ENCODE results near the gene RIPOR3. TPM values are rescaled to one million over a fixed set of nuclear protein-coding genes. Genes with fewer than 3 reads are reported as not detected.
"Not testable (repeated sequence)": the region's sequence is repeated elsewhere in the genome, so short reads cannot be mapped to it uniquely, and the experiment has no call there.

Gene RIPOR3
- total RNA-seq, 1 donor from 2014 or later, result not detected

DNA sequence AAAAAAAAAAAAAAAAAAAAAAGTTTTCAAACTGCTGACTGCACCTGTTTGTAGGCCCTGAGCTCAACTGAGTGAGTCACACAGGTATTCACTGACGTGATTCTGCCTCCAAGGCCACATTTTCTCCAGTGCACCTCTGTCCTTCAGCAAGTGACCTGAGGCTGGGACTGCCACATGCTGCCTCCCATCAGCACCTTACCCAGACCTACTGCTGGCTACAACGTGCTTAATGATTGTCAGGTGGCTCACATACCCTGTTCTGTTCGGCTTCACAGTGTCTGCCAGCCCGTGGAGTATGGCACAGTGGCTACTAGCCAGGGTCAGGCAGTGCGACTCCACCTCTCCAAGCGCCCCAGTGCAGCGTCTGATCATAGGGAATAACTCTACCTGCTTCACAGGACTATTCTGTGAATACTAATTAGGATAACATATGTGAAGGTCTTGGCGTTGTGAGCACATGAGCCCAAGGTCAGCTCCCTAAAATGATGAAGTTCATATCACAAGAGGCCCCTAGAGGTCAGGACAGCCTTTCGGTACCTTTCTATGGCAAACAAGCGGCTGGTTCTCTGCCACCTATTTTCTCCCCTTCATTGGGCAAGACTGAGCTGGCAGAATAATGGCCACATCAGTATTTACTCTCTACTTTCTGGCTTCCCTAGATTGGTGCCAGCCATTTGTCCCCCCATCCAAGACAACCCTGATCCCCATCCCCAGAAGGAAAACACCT is 28.1 kb downstream of the RIPOR3 start:
- intact Hi-C loops (cut with micrococcal nuclease), result loop anchor here (1.0 kb wide), 1 partner anchor 86 kb away; no protein-coding TSS in a partner anchor

DNA sequence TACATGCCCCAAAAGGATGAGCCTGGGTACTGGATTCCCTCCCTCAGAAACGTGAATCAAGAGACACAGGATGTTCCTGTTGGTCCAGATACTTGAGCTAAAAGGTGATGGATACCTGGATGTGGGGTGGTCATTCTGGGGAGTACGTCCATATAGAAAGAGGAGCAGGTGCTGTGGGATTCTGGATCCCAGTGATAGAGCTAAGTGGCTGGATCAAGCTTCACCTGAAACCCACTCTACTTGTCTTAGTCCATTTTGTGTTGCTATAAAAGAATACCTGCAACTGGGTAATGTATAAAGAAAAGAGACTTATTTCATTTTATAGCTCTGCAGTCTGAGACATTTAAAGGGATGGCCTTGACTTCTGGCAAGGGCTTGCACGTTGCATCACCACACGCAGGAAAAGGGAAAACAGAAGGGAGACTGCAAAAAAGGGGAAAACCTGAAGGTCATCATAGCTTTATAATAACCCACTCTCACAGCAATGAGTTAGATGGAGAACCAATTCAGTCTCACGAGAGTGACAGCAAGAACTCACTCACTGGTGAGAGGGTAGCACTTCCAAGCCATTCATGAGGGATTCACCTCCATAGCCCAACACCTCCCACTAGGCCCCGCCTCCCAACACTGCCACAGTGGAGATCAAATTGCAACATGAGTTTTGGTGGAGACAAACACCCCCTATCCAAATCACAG is 31.2 kb downstream of the RIPOR3 start:
- intact Hi-C loops (cut with micrococcal nuclease), result no loop called here

DNA sequence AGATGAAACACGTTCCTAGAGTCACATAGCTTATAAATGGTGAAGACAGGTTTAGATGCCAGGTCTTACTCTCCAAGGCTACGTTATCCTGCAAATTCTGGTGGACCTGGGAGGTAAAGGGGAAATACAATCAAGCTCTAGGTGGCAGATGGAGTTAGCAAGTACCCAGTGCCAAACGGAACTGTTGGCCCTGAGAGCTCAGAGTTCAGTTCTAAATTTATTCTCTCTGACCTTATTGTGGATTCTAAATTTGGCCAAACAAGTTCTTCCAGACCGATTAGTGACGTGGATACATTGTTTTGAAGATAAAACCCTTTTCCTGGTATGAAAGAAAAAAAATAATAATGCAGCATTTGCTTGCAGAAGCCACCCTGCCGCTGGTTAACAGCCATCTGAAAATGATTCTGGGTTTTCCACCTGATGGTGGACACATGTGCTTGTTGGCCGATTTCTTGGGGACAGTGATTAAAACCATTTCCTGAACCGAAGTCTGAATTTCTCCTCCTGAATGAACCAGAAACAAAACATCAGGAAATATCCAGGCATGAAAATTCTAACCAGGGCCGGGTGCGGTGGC is 32.5 kb downstream of the RIPOR3 start:
- intact Hi-C loops (cut with micrococcal nuclease), result no loop called here

DNA sequence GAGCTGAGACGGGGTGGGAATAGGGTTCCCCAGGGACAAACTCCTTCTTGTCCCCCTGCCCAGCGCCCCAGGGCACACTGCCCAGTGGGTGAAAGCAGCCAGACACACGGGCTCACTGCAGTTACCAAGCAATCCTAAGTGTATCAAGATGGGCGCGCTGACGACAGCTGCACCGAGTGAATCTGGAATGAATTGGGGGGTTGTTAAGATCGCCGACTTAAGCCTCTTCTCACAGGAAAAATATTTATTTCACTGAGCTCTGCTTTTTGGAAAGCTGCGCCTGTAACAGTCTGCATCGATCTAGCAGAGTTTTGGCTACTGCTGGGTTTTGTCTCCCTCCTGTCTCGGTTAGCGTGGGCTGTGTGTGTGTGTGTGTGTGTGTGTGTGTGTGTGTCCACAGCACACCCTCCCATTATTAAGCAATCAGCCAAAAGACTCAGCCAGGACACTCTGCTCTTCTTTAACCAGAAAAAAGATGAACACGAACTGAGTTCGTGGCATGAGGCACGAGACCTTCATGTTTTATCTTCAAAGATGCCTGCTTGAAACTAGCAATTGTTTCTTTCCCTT is 35.9 kb downstream of the RIPOR3 start:
- intact Hi-C loops (cut with micrococcal nuclease), result no loop called here

DNA sequence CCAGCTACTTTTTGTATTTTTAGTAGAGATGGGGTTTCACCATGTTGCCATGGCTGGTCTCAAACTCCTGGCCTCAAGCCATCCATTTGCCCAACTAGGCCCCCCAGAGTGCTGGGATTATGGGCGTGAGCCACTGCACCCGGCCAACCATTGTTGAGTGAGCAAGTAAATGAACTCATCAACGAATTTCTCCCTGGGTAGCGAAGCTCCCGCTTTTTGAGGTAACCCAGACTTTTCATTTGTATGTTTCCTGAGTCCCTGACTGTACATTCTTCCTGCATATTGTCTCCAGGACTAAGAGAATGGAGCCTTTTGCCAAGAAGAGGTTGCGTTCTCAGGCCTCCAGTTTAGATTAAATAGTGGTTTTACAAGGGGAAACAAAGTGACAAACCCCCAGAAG is 36.4 kb downstream of the RIPOR3 start:
- intact Hi-C loops (cut with micrococcal nuclease), result no loop called here

DNA sequence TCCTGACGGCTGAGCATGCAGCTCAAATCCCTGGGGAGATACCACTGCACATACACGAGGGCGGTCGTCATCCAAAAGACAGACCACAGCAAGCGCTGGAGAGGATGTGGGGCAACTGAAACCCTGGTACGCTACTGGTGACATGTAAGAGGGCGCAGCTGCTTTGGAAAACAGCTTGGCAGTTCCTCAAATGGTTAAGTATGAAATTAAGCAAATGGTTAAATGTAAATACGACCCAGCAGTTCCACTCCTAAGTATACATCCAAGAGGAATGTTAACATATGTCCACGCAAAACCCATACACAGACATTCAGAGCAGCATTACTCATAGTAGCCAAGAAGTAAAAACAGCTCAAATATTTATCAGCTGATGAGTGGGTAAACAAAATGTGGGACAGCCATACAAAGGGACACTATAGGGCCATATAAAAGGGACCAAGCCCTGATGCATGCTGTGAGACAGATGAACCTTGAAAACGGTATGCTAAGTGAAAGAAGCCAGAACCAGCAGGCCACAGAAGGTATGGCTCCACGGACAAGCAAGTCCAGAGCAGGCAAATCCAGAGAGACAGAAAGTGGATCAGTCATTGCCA is 38.5 kb downstream of the RIPOR3 start:
- intact Hi-C loops (cut with micrococcal nuclease), result no loop called here

DNA sequence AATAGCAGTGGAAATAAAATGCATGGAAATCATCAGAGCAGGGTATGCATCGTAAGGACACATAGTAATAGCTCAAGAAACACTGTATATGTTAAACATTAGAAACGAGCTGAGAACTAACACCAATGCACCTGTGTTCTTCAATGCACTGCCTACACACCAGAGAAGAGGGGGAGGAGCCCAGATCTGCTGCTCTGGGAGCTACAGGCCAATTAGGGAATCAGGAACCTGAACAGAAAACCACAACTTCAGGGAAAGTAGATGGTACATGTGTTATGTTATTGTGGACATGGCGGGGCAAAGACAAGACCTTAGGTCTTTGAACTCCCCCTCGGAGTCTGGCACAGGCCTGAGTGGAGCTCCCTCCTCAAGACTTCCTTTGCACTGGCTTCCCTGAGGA is 39.7 kb downstream of the RIPOR3 start:
- intact Hi-C loops (cut with micrococcal nuclease), result no loop called here

DNA sequence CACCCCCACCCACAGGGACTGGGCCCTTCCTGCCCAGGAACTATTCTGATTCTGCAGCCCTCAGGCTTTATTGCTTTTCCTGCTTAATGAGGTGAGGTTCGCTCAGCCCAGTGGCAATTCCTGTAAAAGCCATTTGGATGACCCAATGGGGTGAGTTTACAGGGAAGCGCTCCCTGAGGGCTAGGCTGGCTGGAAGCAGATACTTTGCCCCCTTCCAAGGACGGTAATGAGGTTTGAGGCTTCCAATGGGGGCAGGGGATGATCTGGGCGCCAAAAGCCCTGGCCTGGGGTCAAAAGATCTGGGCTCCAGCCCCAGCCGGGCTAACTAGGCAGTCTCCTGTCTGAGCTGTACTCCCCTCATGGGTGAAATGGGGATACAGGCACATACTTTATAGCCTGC is 41.8 kb downstream of the RIPOR3 start:
- intact Hi-C loops (cut with micrococcal nuclease), result no loop called here

DNA sequence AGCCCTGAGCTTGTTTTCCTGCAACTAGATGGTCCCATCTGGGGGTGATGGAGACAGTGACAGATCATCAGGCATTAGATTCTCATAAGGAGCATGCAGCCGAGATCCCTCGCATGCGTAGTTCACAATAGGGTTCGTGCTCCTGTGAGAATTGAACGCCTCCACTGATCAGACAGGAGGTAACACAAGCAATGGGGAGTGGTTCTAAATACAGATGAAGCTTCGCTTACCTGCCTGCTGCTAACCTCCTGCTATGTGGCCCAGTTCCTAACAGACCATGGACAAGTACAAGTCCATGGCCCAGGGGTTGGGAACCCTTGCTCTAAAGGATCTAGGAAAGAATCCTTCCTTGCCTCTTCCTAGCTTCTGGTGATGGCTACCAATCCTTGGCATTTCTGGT is 42.7 kb downstream of the RIPOR3 start:
- intact Hi-C loops (cut with micrococcal nuclease), result no loop called here

DNA sequence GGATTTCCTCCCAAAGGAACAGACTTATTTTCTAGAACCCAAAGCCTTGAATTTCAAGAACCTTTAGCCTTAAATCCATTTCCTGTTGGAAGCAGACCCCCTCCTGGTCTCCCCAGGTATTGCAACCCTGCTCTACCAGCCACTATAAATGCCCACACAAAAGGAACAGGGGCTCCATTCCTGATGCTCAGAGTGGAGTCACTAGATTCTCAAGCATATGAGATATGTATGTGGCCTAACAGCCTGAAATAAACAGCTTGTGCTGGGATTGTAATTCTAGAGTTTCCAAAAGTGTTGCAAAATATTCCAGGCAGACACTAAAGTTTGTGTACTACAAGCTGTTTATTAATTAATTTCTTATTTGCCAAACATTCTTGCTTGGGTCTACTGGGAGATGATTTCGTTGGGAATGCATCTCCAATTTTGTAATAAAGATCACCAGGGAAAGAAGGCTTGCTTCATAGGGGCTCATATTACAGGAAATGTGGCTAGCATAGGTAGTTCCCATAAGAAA is 44.8 kb downstream of the RIPOR3 start:
- intact Hi-C loops (cut with micrococcal nuclease), result no loop called here

DNA sequence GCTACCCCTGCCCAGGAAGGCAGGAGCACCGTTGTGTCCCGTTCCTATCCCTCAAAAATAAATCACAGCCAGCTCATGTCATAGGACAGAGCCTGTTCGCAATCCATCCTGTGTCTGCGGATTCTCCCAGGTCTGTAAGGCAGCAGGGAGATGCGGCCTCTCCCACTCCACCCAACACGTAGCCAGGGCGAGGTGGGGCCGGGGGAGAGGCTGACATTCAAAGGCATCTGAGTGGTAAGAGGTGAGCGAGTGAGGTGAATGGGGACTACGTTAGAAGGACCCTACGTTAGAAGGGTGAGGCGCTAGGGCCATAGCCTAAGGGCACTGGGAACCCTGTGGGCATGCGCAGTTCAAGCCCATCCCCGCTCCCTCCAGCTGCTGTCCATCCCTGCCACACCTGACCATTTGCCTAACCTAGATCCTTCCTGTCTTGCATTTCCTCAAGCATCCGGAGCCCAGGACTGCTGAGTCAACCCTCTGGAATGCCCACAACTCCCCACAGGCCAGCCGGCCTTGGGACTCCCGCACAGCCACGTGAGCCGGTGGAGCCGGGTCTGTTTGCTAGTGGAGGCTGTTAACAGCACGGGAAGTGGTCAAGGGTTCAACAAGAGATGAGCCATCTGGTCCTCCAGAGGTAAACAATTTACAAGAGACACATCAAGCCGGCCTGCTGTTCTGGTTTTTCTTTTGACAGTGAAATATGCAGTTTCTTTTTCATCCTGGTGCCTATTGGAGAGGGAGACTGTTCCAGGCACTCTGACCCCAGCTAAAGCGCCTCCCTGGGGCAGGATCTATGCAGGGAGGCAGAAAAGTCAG is 45.9 kb downstream of the RIPOR3 start:
- intact Hi-C loops (cut with micrococcal nuclease), result no loop called here

DNA sequence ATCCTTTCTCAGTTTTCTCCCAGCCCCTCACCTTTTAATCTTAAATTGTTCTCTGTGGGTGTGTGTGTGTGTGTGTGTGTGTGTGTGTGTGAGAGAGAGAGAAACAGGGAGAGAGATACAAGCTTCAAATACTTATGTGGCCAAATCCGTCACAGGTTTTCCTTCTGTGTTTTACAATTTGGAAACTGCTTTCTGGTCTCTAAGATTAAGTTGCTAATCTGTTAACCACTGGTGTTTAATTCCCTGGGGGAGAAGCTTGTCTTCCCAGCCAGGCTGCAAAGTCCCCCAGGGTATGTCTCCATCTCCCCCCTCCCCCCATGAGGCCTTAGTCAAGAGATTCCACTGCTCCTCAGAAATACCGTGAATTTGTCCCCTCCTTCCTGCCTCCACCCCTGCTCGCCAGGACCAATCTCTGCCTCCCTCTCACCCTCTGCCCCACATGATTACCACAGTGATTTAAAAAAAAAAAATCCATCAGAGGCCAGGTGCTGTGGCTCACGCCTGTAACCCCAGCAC is 49.0 kb downstream of the RIPOR3 start:
- intact Hi-C loops (cut with micrococcal nuclease), result no loop called here

DNA sequence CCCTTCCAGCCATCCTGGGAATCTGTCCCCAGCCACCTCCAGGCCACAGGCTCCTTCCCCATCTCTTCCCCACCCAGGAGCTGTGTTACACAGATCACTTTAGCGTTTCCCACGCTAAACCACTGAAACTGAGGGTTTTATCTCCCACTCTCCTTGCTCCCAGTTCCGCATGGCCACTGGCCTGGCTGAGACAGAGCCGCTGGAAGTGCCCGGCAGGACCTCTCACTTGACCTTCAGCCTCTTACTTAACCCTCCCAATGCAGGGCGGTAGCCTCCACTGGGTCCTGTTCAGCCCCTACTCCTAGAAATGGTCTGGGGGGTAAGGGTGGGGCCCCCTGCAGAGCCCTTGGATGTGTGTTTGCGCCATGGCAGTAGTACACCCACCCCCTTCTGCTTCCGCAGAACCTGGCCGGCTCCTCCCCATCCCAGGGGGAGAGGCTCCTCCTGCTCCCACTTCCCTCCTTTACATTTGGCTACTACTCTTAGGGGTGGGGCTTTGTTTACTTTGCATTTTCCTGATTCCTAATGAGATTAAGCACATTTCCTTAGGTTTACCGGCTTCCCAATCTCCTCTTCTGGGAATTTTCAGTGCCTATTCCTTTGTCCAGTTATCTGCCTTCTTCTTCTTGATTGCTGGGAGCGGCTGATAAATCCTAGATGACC is 49.6 kb downstream of the RIPOR3 start:
- intact Hi-C loops (cut with micrococcal nuclease), result not testable (repeated sequence)

DNA sequence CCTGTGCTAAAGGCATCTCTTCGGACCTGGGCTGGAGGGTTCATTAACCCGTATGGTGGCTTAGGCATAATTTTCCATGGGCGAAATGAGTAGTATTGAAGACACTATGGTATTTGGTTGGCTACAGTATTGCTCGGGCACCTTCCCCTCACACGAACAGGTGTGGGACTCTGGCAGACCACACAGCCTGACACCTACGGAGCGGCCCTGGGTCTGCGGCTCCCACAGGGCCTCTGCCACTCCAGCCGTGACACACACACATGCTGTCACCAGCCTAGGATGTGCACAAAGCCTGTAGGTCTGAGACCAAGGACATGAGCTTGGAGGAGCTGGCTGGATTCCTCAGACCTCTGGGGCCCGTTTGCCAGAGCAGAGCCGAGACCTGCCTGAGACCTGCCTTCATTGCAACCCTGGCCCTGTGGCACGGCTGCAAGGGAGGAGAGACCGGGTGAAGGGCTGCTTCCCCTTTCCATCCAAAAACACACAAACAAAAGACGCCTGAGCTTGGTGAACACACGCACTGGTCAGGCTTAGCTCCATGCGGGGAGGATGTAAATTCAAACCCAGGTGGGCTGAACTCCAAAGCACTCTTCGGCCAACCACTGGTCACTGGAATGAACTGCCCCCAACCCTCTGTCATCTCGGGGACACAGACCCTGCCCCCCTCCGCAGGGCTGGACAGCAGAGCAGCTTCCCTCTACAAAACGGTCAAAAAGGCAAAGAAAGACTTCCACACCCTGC is 51.2 kb downstream of the RIPOR3 start:
- intact Hi-C loops (cut with micrococcal nuclease), result loop anchor here (5.0 kb wide), 1 partner anchor 163 kb away; no protein-coding TSS in a partner anchor

DNA sequence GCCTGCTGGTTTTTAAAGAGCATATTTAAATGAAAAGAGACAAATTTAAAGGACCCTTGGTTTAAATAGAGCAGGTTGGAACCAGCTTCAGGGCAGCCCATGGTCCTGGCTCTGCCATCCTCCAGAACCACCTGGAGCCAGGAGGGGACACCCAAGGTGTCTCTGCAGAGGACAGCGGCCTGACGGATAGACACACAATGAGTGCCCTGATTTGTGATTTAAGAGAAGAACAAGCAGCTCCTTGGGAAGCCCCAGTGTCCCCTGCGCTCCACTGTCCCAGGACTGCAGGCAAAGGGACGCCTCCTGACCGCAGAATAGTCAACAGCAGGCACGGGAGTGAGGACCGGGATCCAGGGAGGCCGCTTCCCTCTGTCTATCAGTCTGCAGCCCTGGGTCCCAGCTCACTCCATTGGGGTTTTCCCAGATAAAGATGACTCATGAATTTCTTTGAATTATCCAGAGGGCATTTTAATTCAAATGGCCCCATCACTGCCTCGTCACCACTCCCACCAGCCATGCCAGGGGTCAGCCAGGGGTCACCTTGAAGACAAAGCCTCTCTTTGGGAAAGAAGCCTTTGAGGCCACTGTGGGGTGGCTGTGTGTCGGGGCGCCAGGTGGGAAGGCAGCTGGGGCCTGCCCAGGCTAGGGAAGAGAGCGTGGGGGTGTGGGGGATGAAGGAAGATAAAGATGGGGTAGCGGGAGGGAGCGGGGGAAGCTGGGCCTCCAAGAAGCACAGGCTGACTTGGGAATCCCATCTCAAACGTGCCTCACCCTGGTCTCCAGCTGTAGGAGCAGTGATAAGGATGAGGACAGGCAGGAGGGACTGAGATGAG is 53.1 kb downstream of the RIPOR3 start:
- intact Hi-C loops (cut with micrococcal nuclease), result loop anchor here (5.0 kb wide), 1 partner anchor 161 kb away; no protein-coding TSS in a partner anchor

DNA sequence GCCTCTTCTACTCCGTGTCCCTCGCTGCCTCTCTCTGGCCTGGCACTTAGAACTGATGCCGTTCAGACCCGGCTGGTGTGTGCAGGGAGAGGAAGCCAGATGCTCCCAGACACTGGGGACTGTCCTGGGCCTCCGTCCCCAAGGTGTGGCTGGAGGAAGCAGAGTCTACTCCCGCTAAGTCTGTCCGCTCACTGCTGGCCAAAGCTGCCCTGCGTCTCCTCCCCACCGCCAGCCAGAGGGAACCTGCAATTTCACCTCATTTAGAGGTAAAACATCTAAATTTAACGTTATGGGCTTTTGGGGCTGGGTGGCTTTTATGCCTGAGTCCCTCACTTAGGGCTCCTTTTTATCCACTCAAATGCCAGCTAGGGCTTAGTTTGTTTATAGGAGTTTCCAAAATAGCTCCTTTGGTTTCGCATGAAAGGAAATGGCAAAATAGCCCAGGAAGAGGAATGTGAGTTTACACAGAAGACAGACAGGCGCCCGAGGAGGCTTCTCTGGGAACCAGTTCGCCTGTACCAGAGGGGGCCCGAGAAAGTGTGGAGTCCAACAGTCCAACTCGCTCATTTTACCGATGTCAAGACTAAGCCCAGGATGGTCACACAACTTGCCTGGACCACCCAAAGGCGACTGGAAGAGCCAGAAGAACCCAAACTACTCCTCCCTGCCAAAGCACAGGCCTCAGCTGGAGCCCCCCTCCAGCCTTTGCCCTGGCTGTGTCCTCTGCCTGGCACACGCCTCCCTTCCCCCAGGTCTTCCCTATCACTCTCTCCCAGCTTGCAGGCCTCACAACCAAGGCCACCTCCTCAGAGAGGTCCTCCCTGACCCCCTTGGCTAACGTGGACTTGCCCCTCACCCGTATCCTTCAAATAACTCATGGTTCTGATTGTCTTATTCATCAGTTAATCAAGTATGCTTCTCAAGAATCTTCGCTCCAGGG is 54.5 kb downstream of the RIPOR3 start:
- intact Hi-C loops (cut with micrococcal nuclease), result loop anchor here (1.0 to 5.0 kb wide), 2 partner anchors 160 to 451 kb away; no protein-coding TSS in a partner anchor

Measured in T-helper 1 cell treated with Interleukin-12 subunit alpha and Interleukin-12 subunit beta and Interleukin-4 antibody, amounts not matched to agents 30 ng/mL and 1 ng/mL, for 36 hours (primary cell).